ENCODE measurements around the gene ERC2.

Gene ERC2

GRCh38 chr3:55467099-55467498 is 1001.2 kb downstream of the ERC2 start:
- no peaks in the 10 kb centered on the region for H3K27me3 ChIP-seq (ENCODE audit: control insufficient read depth in 2 of 2, insufficient read depth in 2 of 2, low read length in 2 of 2)
- H3K4me3 ChIP-seq (ENCODE audit: low read length in 2 of 2), result no peak overlapping the region
- H3K4me1 ChIP-seq (ENCODE audit: control insufficient read depth in 2 of 2, insufficient read depth in 2 of 2, low read length in 2 of 2), result no peaks in the 10 kb centered on the region
- H3K9me3 ChIP-seq (ENCODE audit: control insufficient read depth in 2 of 2, low read length in 2 of 2), result no peaks in the 10 kb centered on the region
- no peak overlapping the region for H3K27ac ChIP-seq (ENCODE audit: low read depth in 2 of 2, low read length in 2 of 2)
- no peaks in the 10 kb centered on the region for H3K36me3 ChIP-seq (ENCODE audit: control insufficient read depth in 2 of 2, insufficient read depth in 2 of 2, low read length in 2 of 2)
- no peak overlapping the region for H3K9ac ChIP-seq (ENCODE audit: low read depth in 1 of 2, low read length in 2 of 2)

- H3K27me3 ChIP-seq (ENCODE audit: control insufficient read depth in 2 of 2, insufficient read depth in 2 of 2, low read length in 2 of 2), result no peaks in the 10 kb centered on the region
- no peak overlapping the region for H3K27ac ChIP-seq (ENCODE audit: low read depth in 2 of 2, low read length in 2 of 2)
- H3K4me1 ChIP-seq (ENCODE audit: control insufficient read depth in 2 of 2, insufficient read depth in 2 of 2, low read length in 2 of 2), result no peaks in the 10 kb centered on the region
- no peaks in the 10 kb centered on the region for H3K9me3 ChIP-seq (ENCODE audit: control insufficient read depth in 2 of 2, low read length in 2 of 2)
- H3K36me3 ChIP-seq (ENCODE audit: control insufficient read depth in 2 of 2, insufficient read depth in 2 of 2, low read length in 2 of 2), result no peaks in the 10 kb centered on the region
- H3K4me3 ChIP-seq (ENCODE audit: low read length in 2 of 2), result no peak overlapping the region
- no peak overlapping the region for H3K9ac ChIP-seq (ENCODE audit: low read depth in 1 of 2, low read length in 2 of 2)
Observed at GRCh38 chr3:55466526-55466925, 1001.7 kb downstream of the ERC2 start.

GRCh38 chr3:55461896-55462295 is 1006.4 kb downstream of the ERC2 start:
- Histone ChIP-seq H3K4me1 (ENCODE audit: control insufficient read depth in 2 of 2, insufficient read depth in 2 of 2, low read length in 2 of 2) (no peaks in the 10 kb centered on the region), H3K4me3 (ENCODE audit: low read length in 2 of 2) (no peak overlapping the region), H3K27ac (ENCODE audit: low read depth in 2 of 2, low read length in 2 of 2) (no peak overlapping the region), H3K27me3 (ENCODE audit: control insufficient read depth in 2 of 2, insufficient read depth in 2 of 2, low read length in 2 of 2) (no peaks in the 10 kb centered on the region), H3K9ac (ENCODE audit: low read depth in 1 of 2, low read length in 2 of 2) (no peak overlapping the region), H3K9me3 (ENCODE audit: control insufficient read depth in 2 of 2, low read length in 2 of 2) (no peaks in the 10 kb centered on the region), H3K36me3 (ENCODE audit: control insufficient read depth in 2 of 2, insufficient read depth in 2 of 2, low read length in 2 of 2) (no peaks in the 10 kb centered on the region)

- no peaks in the 10 kb centered on the region for H3K9me3 ChIP-seq (ENCODE audit: control insufficient read depth in 2 of 2, low read length in 2 of 2)
- no peaks in the 10 kb centered on the region for H3K27me3 ChIP-seq (ENCODE audit: control insufficient read depth in 2 of 2, insufficient read depth in 2 of 2, low read length in 2 of 2)
- no peak overlapping the region for H3K4me3 ChIP-seq (ENCODE audit: low read length in 2 of 2)
- H3K4me1 ChIP-seq (ENCODE audit: control insufficient read depth in 2 of 2, insufficient read depth in 2 of 2, low read length in 2 of 2), result no peaks in the 10 kb centered on the region
- H3K36me3 ChIP-seq (ENCODE audit: control insufficient read depth in 2 of 2, insufficient read depth in 2 of 2, low read length in 2 of 2), result no peaks in the 10 kb centered on the region
- H3K27ac ChIP-seq (ENCODE audit: low read depth in 2 of 2, low read length in 2 of 2), result no peak overlapping the region
- no peak overlapping the region for H3K9ac ChIP-seq (ENCODE audit: low read depth in 1 of 2, low read length in 2 of 2)
Observed at GRCh38 chr3:55459838-55460237, 1008.4 kb downstream of the ERC2 start.
